ENCODE results near the gene NGEF.

NGEF gene

GRCh38 chr2:233042549-233042948 lies 29.5 kb upstream of the NGEF start:
- DNase-seq (ENCODE audit: low read depth), result no peak

GRCh38 chr2:233041722-233042323 lies 28.8 kb upstream of the NGEF start:
- no peak for DNase-seq (ENCODE audit: low read depth)

GRCh38 chr2:233040571-233040970 lies 27.5 kb upstream of the NGEF start:
- no peak for DNase-seq (ENCODE audit: low read depth)

- DNase-seq (ENCODE audit: low read depth), result no peak
Measured at GRCh38 chr2:233039846-233040530, 26.9 kb upstream of the NGEF start.

GRCh38 chr2:233039212-233039845 lies 26.3 kb upstream of the NGEF start:
- no peak for DNase-seq (ENCODE audit: low read depth)

GRCh38 chr2:233037078-233037477 lies 24.0 kb upstream of the NGEF start:
- DNase-seq (ENCODE audit: low read depth), result no peak

GRCh38 chr2:233036162-233036838 lies 23.2 kb upstream of the NGEF start:
- no peak for DNase-seq (ENCODE audit: low read depth)

GRCh38 chr2:233035426-233036161 lies 22.5 kb upstream of the NGEF start:
- DNase-seq (ENCODE audit: low read depth), result no peak

GRCh38 chr2:233034091-233034882 lies 21.2 kb upstream of the NGEF start:
- no peak for DNase-seq (ENCODE audit: low read depth)

- DNase-seq (ENCODE audit: low read depth), result no peak
Measured at GRCh38 chr2:233033672-233034071, 20.6 kb upstream of the NGEF start.

- DNase-seq (ENCODE audit: low read depth), result no peak
Measured at GRCh38 chr2:233032551-233033320, 19.7 kb upstream of the NGEF start, which contains the start of gene NEU2. Gene NEU2 (plus strand): TSS chr2:233032672. CDS start chr2:233032672, 0 bp downstream.

- no peak for DNase-seq (ENCODE audit: low read depth)
Measured at GRCh38 chr2:233031556-233032500, 18.8 kb upstream of the NGEF start.

GRCh38 chr2:233029321-233029720 lies 16.3 kb upstream of the NGEF start:
- no peak for DNase-seq (ENCODE audit: low read depth)

- DNase-seq (ENCODE audit: low read depth), result no peak
Measured at GRCh38 chr2:233026198-233026813, 13.2 kb upstream of the NGEF start.

GRCh38 chr2:233025706-233026105 lies 12.7 kb upstream of the NGEF start:
- DNase-seq (ENCODE audit: low read depth), result no peak

- no peak for DNase-seq (ENCODE audit: low read depth)
Measured at GRCh38 chr2:233023761-233024410, 10.8 kb upstream of the NGEF start.

- no peak for DNase-seq (ENCODE audit: low read depth)
Measured at GRCh38 chr2:233023007-233023760, 10.1 kb upstream of the NGEF start.

- DNase-seq (ENCODE audit: low read depth), result no peak
Measured at GRCh38 chr2:233022561-233022960, 9.5 kb upstream of the NGEF start.
